NCI-H1930 (cell line): ENCODE results near the gene MBNL2.
A peak's percentile ranks its signal among the peaks of the same experiment; 100 is the strongest.

Experiments
- DNase-seq, 2 experiments: peaks; one replicate each; lab custom pipeline; 2025; lab: John Stamatoyannopoulos, UW

The MBNL2 gene

GRCh38 chr13:97384371-97384770, 162.2 kb downstream of the MBNL2 start:
- DNase-seq: no peak

GRCh38 chr13:97385146-97385545, 163.0 kb downstream of the MBNL2 start:
- DNase-seq: no peak

GRCh38 chr13:97385854-97386253, 163.7 kb downstream of the MBNL2 start:
- no peak for DNase-seq

- DNase-seq: no peak
Observed at GRCh38 chr13:97386801-97387484, 164.8 kb downstream of the MBNL2 start.

- no peak for DNase-seq
Observed at GRCh38 chr13:97387485-97387839, 165.3 kb downstream of the MBNL2 start.

GRCh38 chr13:97387890-97388289, 165.8 kb downstream of the MBNL2 start:
- DNase-seq: no peak

GRCh38 chr13:97388373-97388772, 166.2 kb downstream of the MBNL2 start:
- DNase-seq: no peak

- no peak for DNase-seq
Observed at GRCh38 chr13:97390941-97391600, 168.9 kb downstream of the MBNL2 start.

GRCh38 chr13:97392020-97392419, 169.9 kb downstream of the MBNL2 start:
- DNase-seq: no peak

- DNase-seq: no peak
Observed at GRCh38 chr13:97394542-97394941, 172.4 kb downstream of the MBNL2 start.

- DNase-seq: no peak
Observed at GRCh38 chr13:97395447-97396136, 173.5 kb downstream of the MBNL2 start.

GRCh38 chr13:97397267-97397666, 175.1 kb downstream of the MBNL2 start:
- no peak for DNase-seq

GRCh38 chr13:97401421-97401820, 179.3 kb downstream of the MBNL2 start:
- no peak for DNase-seq

GRCh38 chr13:97403893-97404750, 182.0 kb downstream of the MBNL2 start:
- no peak for DNase-seq

- DNase-seq: no peak
Observed at GRCh38 chr13:97407540-97407939, 185.4 kb downstream of the MBNL2 start.

GRCh38 chr13:97408938-97409337, 186.8 kb downstream of the MBNL2 start:
- no peak for DNase-seq

GRCh38 chr13:97411984-97412383, 189.9 kb downstream of the MBNL2 start:
- no peak for DNase-seq

GRCh38 chr13:97413694-97414093, 191.6 kb downstream of the MBNL2 start:
- peak; percentile 71 for DNase-seq

GRCh38 chr13:97414392-97414791, 192.3 kb downstream of the MBNL2 start:
- DNase-seq: no peak

GRCh38 chr13:97417698-97418097, 195.6 kb downstream of the MBNL2 start:
- no peak for DNase-seq

- no peak for DNase-seq
Observed at GRCh38 chr13:97422118-97423054, 200.3 kb downstream of the MBNL2 start.
